ENCODE results near the gene PNPO.
A peak's percentile ranks its signal among the peaks of the same experiment; 100 is the strongest.

DNA sequence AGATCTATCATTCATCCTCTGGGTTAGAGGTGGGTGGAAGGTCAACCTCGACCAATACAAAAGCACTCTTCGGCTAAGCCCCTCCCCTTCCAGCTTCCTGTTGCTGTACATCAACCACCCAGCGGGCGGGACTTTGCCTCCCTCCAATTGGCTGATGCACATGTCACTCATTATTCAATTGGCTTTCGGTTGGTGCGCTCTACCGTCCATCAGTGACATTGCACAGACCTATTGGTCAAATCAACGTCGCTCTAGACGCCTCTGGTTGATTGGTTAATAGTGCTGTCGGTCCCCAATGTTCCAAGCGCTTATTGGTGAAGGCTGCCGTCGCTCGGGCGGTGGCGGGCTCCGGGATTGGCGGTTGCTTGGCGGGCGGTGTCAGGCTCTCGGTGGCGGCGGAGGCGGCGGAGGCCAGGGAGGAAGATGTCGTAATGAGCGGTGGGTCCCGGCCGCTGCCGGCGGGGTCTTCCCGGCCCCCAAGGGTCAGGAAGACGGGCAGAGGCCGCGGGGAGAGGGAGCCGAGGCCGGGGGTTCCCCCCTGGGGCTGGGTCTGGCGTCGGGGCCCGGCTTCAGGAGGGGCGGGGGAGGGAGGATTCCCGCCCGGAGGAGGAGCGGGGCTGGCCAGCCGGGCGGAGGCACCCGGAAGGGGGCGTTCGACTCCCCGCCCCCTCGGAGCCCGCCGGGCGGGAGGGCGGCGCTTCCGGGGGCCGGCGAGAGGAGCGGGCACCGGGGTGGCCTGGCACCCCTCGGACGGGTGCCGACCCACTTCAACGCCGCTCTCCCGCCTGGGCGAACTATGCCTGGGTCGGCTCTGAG is 45.3 kb upstream of the PNPO start, which contains the start of gene SP2:
- TF ChIP-seq TCF12 (IDR thresholded peaks at IDR 0.05) (peak; percentile 3; the same call in 1 of the 2 replicates), YY1 (IDR thresholded peaks at IDR 0.05; ENCODE audit: low read depth) (no peak; the same call in none of the 2 replicates), NFIC (IDR thresholded peaks at IDR 0.05; ENCODE audit: borderline replicate concordance) (no peak; the same call in 1 of the 2 replicates), RFX5 (IDR thresholded peaks at IDR 0.05; ENCODE audit: low read length) (peak; percentile 62; the same call in 1 of the 2 replicates), MXI1 (IDR thresholded peaks at IDR 0.05; ENCODE audit: low read depth, low read length) (no peak), EP300 (IDR thresholded peaks at IDR 0.05; ENCODE audit: borderline replicate concordance in 1 of 2, low read depth in 1 of 2, low read length in 1 of 2) (no peak; a peak in 1 of 4 replicates), JUND (IDR thresholded peaks at IDR 0.05) (no peak)
- TF ChIP-seq, protein P1, sequence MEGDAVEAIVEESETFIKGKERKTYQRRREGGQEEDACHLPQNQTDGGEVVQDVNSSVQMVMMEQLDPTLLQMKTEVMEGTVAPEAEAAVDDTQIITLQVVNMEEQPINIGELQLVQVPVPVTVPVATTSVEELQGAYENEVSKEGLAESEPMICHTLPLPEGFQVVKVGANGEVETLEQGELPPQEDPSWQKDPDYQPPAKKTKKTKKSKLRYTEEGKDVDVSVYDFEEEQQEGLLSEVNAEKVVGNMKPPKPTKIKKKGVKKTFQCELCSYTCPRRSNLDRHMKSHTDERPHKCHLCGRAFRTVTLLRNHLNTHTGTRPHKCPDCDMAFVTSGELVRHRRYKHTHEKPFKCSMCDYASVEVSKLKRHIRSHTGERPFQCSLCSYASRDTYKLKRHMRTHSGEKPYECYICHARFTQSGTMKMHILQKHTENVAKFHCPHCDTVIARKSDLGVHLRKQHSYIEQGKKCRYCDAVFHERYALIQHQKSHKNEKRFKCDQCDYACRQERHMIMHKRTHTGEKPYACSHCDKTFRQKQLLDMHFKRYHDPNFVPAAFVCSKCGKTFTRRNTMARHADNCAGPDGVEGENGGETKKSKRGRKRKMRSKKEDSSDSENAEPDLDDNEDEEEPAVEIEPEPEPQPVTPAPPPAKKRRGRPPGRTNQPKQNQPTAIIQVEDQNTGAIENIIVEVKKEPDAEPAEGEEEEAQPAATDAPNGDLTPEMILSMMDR (IDR thresholded peaks at IDR 0.05), result no peak
- TF ChIP-seq, protein P2, sequence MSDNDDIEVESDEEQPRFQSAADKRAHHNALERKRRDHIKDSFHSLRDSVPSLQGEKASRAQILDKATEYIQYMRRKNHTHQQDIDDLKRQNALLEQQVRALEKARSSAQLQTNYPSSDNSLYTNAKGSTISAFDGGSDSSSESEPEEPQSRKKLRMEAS (IDR thresholded peaks at IDR 0.05; ENCODE audit: low read depth), result no peak
- TF ChIP-seq, protein P3, sequence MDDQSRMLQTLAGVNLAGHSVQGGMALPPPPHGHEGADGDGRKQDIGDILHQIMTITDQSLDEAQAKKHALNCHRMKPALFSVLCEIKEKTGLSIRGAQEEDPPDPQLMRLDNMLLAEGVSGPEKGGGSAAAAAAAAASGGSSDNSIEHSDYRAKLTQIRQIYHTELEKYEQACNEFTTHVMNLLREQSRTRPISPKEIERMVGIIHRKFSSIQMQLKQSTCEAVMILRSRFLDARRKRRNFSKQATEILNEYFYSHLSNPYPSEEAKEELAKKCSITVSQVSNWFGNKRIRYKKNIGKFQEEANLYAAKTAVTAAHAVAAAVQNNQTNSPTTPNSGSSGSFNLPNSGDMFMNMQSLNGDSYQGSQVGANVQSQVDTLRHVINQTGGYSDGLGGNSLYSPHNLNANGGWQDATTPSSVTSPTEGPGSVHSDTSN (IDR thresholded peaks at IDR 0.05), result peak; percentile 99
